Measurements from ENCODE around the gene PRKACA. TPM values are rescaled to one million over a fixed set of nuclear protein-coding genes. Genes with fewer than 3 reads are reported as not detected.
A peak's percentile ranks its signal among the peaks of the same experiment; 100 is the strongest.

Gene PRKACA
- 11.5 and 11.6 TPM in 2 replicates for total RNA-seq (2013; cell fraction: nucleolus; rRNA removed)
- total RNA-seq (2014; rRNA removed) (12.9 and 14.9 TPM in 2 replicates), total RNA-seq (2014; rRNA removed; fragmentation: Illumina TruSeq; extraction: Trizol) (10.4 and 11.2 TPM in 2 replicates), total RNA-seq (2021) (67.7 and 68.5 TPM in 2 replicates), polyA plus RNA-seq (2011; rRNA removed) (10.6 and 11.9 TPM in 2 replicates), polyA plus RNA-seq (2014; fragmentation: Illumina TruSeq; extraction: Trizol) (44.3 and 56.8 TPM in 2 replicates), polyA plus RNA-seq (2014; fragmentation: Nextera tagmentation; extraction: Ambion mirVana) (1 to 10 TPM in 1 of 2 experiments, under 1 TPM in 1; 0.53 to 1.3 TPM), polyA plus RNA-seq (2014; rRNA removed) (40.8 and 46.1 TPM in 2 replicates), polyA plus RNA-seq (2016; fragmentation: Nextera tagmentation; extraction: Ambion mirVana) (1 to 10 TPM; 3.3 to 3.5 TPM), polyA minus RNA-seq (2011; rRNA and poly(A)+ RNA removed) (17.0 and 23.7 TPM in 2 replicates), Bru-seq, nascent RNA (percentile 56 among the genes with signal in this experiment), BruChase-seq, experiment 1, labeled RNA remaining after a 6-hour chase (percentile 72 among the genes with signal in this experiment), BruChase-seq, experiment 2, labeled RNA remaining after a 2-hour chase (percentile 64 among the genes with signal in this experiment)
- polyA plus RNA-seq (2011; ENCODE audit: low read depth), result 26.1 TPM
- 23.1 and 25.8 TPM in 2 replicates for polyA plus RNA-seq (2011; cell fraction: cytosol; rRNA removed)
- 9.5 and 16.8 TPM in 2 replicates for polyA plus RNA-seq (2011; cell fraction: nucleus; rRNA removed)
- polyA plus RNA-seq (2012), result 28.6 and 38.0 TPM in 2 replicates
- 11.2 and 15.5 TPM in 2 replicates for polyA minus RNA-seq (2011; cell fraction: cytosol; rRNA and poly(A)+ RNA removed)
- polyA minus RNA-seq (2011; cell fraction: nucleus; rRNA and poly(A)+ RNA removed), result 5.1 and 9.7 TPM in 2 replicates
- long read RNA-seq, experiment 1, partial matches to known transcripts, result 1 of 3 reads
- long read RNA-seq, experiment 1, other reads (novel, unspliced or antisense), result 1 of 3 reads
- long read RNA-seq, experiment 2, partial matches to known transcripts, result 0 of 5 reads
- long read RNA-seq, experiment 2, other reads (novel, unspliced or antisense), result 4 of 5 reads

GRCh38 chr19:14117668-14118164, at the start of gene PRKACA:
TSS of gene PRKACA (minus strand) at chr19:14117762. CDS start at chr19:14117547, 215 bp downstream.
- H3K4me1 ChIP-seq (ENCODE audit: control insufficient read depth, insufficient read depth, low read length), result peaks cover 16% of the 10 kb centered on the region
- H3K36me3 ChIP-seq (ENCODE audit: control insufficient read depth in 2 of 2, insufficient read depth in 2 of 2, low read length in 1 of 2), result peaks cover 0 to 2% of the 10 kb centered on the region in 2 experiments; a peak in 2 of 4 replicates
- POLR2A ChIA-PET, result interaction anchor here (0.9 to 1.0 kb wide), 2 partner anchors 19 to 36 kb away, joined by 3 to 5 read pairs; partner anchors contain the start of gene ASF1B
- BruUV-seq (replicated peaks), result no TSS peak
- peak; percentile 99 for ATAC-seq
- peak; percentile 95 for FAIRE-seq
- peak within 1 kb of the TSS; percentile 91 for H3K4me2 ChIP-seq (ENCODE audit: control insufficient read depth, insufficient read depth)
- CTCF ChIA-PET, result interaction anchor here (0.6 to 2.4 kb wide), 6 partner anchors 19 to 283 kb away, joined by 3 to 10 read pairs (median 3); partner anchors contain the start of genes ASF1B and IL27RA
- peak within 1 kb of the TSS; percentile 76 for H3K9ac ChIP-seq (ENCODE audit: control insufficient read depth, insufficient read depth, low read length)
- SMC1A ChIA-PET (ENCODE audit: uncharacterized antibody, unreplicated experiment), result interaction anchor here (0.6 to 1.8 kb wide), 4 partner anchors 10 to 37 kb away, joined by 3 to 5 read pairs (median 4); partner anchors contain the start of gene ASF1B
- H2AFZ ChIP-seq (ENCODE audit: control insufficient read depth, low read depth, low read length), result peak within 1 kb of the TSS; percentile 75
- H3K4me3 ChIP-seq, result peak within 1 kb of the TSS; percentile 70
- RAD21 ChIA-PET (ENCODE audit: unreplicated experiment), result interaction anchor here (0.7 to 1.6 kb wide), 2 partner anchors 18 to 35 kb away, joined by 3 to 8 read pairs; partner anchors contain the start of gene ASF1B
- no peaks in the 10 kb centered on the region for H3K27me3 ChIP-seq (replicated peaks in 1 of 2; ENCODE audit: control insufficient read depth in 2 of 2, insufficient read depth in 2 of 2, low read length in 1 of 2)
- peak within 1 kb of the TSS; percentile 45 for H3K27ac ChIP-seq (ENCODE audit: control insufficient read depth, insufficient read depth)
- 1% methylated on average over 23 of the region's 67 CpGs for WGBS (ENCODE audit: insufficient coverage, insufficient replicate concordance, low lambda C conversion rate, missing lambda C conversion rate)
- peak; percentile 91 for DNase-seq (ENCODE audit: low read depth, low spot score)
- intact Hi-C loops (cut with micrococcal nuclease; ENCODE audit: unreplicated experiment) (loop anchor here (5.0 kb wide), 1 partner anchor 35 kb away; no protein-coding TSS in a partner anchor), in situ Hi-C loops (cut with MboI) (no loop called here)
- no peaks in the 10 kb centered on the region for H3K9me3 ChIP-seq (replicated peaks; ENCODE audit: control insufficient read depth, insufficient read depth, low read length)
- H3K79me2 ChIP-seq (ENCODE audit: control insufficient read depth, insufficient read depth, low read length), result peaks cover 8% of the 10 kb centered on the region
- no peaks in the 10 kb centered on the region for H4K20me1 ChIP-seq (ENCODE audit: control insufficient read depth, insufficient read depth)
- no peak for TF ChIP-seq HCFC1 (IDR thresholded peaks at IDR 0.05; ENCODE audit: low read length)
- TF ChIP-seq EZH2 (IDR thresholded peaks at IDR 0.05; ENCODE audit: borderline replicate concordance, control insufficient read depth, low read depth, low read length), result no peak
- no peak for TF ChIP-seq CEBPB (IDR thresholded peaks at IDR 0.05; ENCODE audit: borderline replicate concordance in 1 of 2, low read depth in 2 of 2, low read length in 2 of 2)
- no peak for TF ChIP-seq MTA3 (IDR thresholded peaks at IDR 0.05; ENCODE audit: borderline replicate concordance, low read length)
- TF ChIP-seq ZNF622 (IDR thresholded peaks at IDR 0.05), result no peak
- no peak for TF ChIP-seq BCL3 (IDR thresholded peaks at IDR 0.05; ENCODE audit: borderline replicate concordance, insufficient read depth, low read depth, low read length, poor library complexity, severe bottlenecking)
- peak; percentile 60; the same call in 1 of the 2 replicates for TF ChIP-seq PAX5 (IDR thresholded peaks at IDR 0.05; ENCODE audit: borderline replicate concordance, low read depth, low read length)
- TF ChIP-seq CBX3 (IDR thresholded peaks at IDR 0.05; ENCODE audit: borderline replicate concordance, low read depth), result no peak
- no peak for TF ChIP-seq PML (IDR thresholded peaks at IDR 0.05; ENCODE audit: low read length)
- no peak for TF ChIP-seq CBFB (IDR thresholded peaks at IDR 0.05; ENCODE audit: low read depth)
- peak; percentile 98 for TF ChIP-seq DPF2 (IDR thresholded peaks at IDR 0.05)
- TF ChIP-seq FOS (IDR thresholded peaks at IDR 0.05; ENCODE audit: borderline replicate concordance, extremely low read depth, insufficient read length), result peak; percentile 93
- TF ChIP-seq LARP7 (IDR thresholded peaks at IDR 0.05), result no peak
- peak in 1 of 2 experiments; percentile 7; a peak in 1 of 4 replicates for TF ChIP-seq BHLHE40 (IDR thresholded peaks at IDR 0.05; ENCODE audit: borderline replicate concordance in 1 of 2, low read depth in 2 of 2, low read length in 1 of 2)
- TF ChIP-seq BACH1 (IDR thresholded peaks at IDR 0.05; ENCODE audit: borderline replicate concordance), result no peak
- TF ChIP-seq SPI1 (IDR thresholded peaks at IDR 0.05; ENCODE audit: borderline replicate concordance, insufficient read depth, low read depth, low read length), result no peak
- no peak for TF ChIP-seq RB1 (IDR thresholded peaks at IDR 0.05; ENCODE audit: borderline replicate concordance)
- TF ChIP-seq MEF2B (IDR thresholded peaks at IDR 0.05; ENCODE audit: partially characterized antibody, poor library complexity, severe bottlenecking), result no peak
- no peak for TF ChIP-seq STAT3 (IDR thresholded peaks at IDR 0.05; ENCODE audit: low read depth, low read length)

Measured in GM12878 (cell line).